Measurements from ENCODE around the gene KCTD21.

- TF ChIP-seq CTCF (IDR thresholded peaks at IDR 0.05; ENCODE audit: low read length) (no peak), EZH2phosphoT487 (IDR thresholded peaks at IDR 0.05; ENCODE audit: low read length) (no peak), EZH2 (optimal IDR thresholded peaks at IDR 0.05; ENCODE audit: low read depth, low read length) (no peak)
Observed at GRCh38 chr11:78164471-78164870, 24.0 kb downstream of the KCTD21 start.
